GM12874 (cell line): ENCODE results near the gene RNF208.

Experiments used
- CTCF ChIP-seq: IDR thresholded peaks from 2 replicates; pipeline ENCODE4 v1.5.1; 2011; ENCODE audit warnings: low read depth, mild to moderate bottlenecking, control low read depth, low read length, moderate library complexity; ENCODE audit not compliant: insufficient read depth

The RNF208 gene

GRCh38 chr9:137237759-137238726, 16.0 kb upstream of the RNF208 start:
- TF ChIP-seq CTCF, result no peak

- TF ChIP-seq CTCF, result no peak
Observed at GRCh38 chr9:137236936-137237421, 14.9 kb upstream of the RNF208 start.

GRCh38 chr9:137236238-137236935, 14.3 kb upstream of the RNF208 start:
- TF ChIP-seq CTCF, result peak; percentile 99

GRCh38 chr9:137235424-137236237, 13.6 kb upstream of the RNF208 start:
- TF ChIP-seq CTCF, result no peak

- no peak for TF ChIP-seq CTCF
Observed at GRCh38 chr9:137234758-137235423, 12.9 kb upstream of the RNF208 start.

- no peak for TF ChIP-seq CTCF
Observed at GRCh38 chr9:137234055-137234697, 12.1 kb upstream of the RNF208 start.
